Measurements from ENCODE around the gene RPL31. TPM values are rescaled to one million over a fixed set of nuclear protein-coding genes. Genes with fewer than 3 reads are reported as not detected.

Gene RPL31
- total and polyA plus RNA-seq, 9 of the 15 experiments (the other 6 are each of a cell fraction or from before 2014, with no cell fraction given): 1,176 to 6,037 (median 2,997) TPM

GRCh38 chr2:100984892-100985307 is 17.2 kb upstream of the RPL31 start (continued):
- TF ChIP-seq ZNF318 (IDR thresholded peaks at IDR 0.05; ENCODE audit: borderline replicate concordance in 1 of 2, low read depth in 1 of 2) (no peak), YY1 (IDR thresholded peaks at IDR 0.05; ENCODE audit: borderline replicate concordance in 1 of 3, control insufficient read depth in 1 of 3, extremely low read depth in 1 of 3, insufficient read depth in 3 of 3, insufficient read length in 1 of 3, insufficient replicate concordance in 2 of 3, low read depth in 1 of 3, low read length in 2 of 3) (no peak), ZNF699 (CRISPR knock-in tag; IDR thresholded peaks at IDR 0.05; ENCODE audit: insufficient replicate concordance) (no peak), THRB (CRISPR knock-in tag; conservative IDR thresholded peaks at IDR 0.05) (no peak), ZNF212 (CRISPR knock-in tag; IDR thresholded peaks at IDR 0.05) (no peak), CTBP1 (IDR thresholded peaks at IDR 0.05; ENCODE audit: borderline replicate concordance) (peak; percentile 65; the same call in 1 of the 2 replicates), BRF1 (IDR thresholded peaks at IDR 0.05; ENCODE audit: borderline replicate concordance, extremely low read depth, insufficient read length) (no peak), RAD21 (CRISPR knock-in tag; conservative IDR thresholded peaks at IDR 0.05 in 1 of 2, IDR thresholded peaks at IDR 0.05 in 1 of 2) (peak; percentile 90 to 96), SIX5 (IDR thresholded peaks at IDR 0.05; ENCODE audit: borderline replicate concordance in 1 of 2, insufficient read depth in 1 of 2, low read depth in 1 of 2, low read length in 2 of 2) (no peak), CREM (IDR thresholded peaks at IDR 0.05; ENCODE audit: low read depth) (peak; percentile 65; the same call in 1 of the 2 replicates), ZNF507 (tag; conservative IDR thresholded peaks at IDR 0.05) (no peak), ARID2 (IDR thresholded peaks at IDR 0.05) (peak; percentile 92), DEAF1 (CRISPR knock-in tag; IDR thresholded peaks at IDR 0.05) (peak; percentile 82), JUND (IDR thresholded peaks at IDR 0.05; ENCODE audit: borderline replicate concordance, low read depth, low read length) (0 out of 2 replicates have a peak, but pooled peaks have one; percentile 11), JUND (tag; IDR thresholded peaks at IDR 0.05; ENCODE audit: borderline replicate concordance, low read depth, low read length) (no peak; the same call in 2 of the 3 replicates)
